HCT116 (cell line): ENCODE results near the gene NKX1-1. TPM values are rescaled to one million over a fixed set of nuclear protein-coding genes. Genes with fewer than 3 reads are reported as not detected.

Source experiments
- ATAC-seq: fragments of 200-7000 bp; cut with Tn5 transposase; 2 replicates; pipeline ENCODE4 v1.9.1; 2020; ENCODE audit warnings: mild to moderate bottlenecking, moderate library complexity
- BruUV-seq: library from RNA; stranded (reverse); fragments of 400-500 nt; replicated peaks from 2 replicates; lab custom pipeline; 2021; lab: Mats Ljungman, UMichigan
- CTCF ChIA-PET: fragments of 300-600 bp; sonication (Branson Sonifier 250); formaldehyde crosslinking; loops from one replicate; lab custom pipeline; 2021; ENCODE audit warnings: antibody characterized with exemption; lab: Charles Lee
- POLR2A ChIA-PET: fragments of 300-600, 350-600 bp; sonication (Branson Sonifier 250); formaldehyde crosslinking; loops from one replicate; lab custom pipeline; 2021; ENCODE audit warnings: antibody characterized with exemption; lab: Charles Lee
- RAD21 ChIA-PET, 2 experiments: fragments of 300-600 bp; sonication (Branson Sonifier 250); formaldehyde crosslinking; loops; one replicate each; lab custom pipeline; 2023; ENCODE audit warnings: low total read pairs in 2 of 2; ENCODE audit not compliant: uncharacterized antibody in 2 of 2, unreplicated experiment in 2 of 2, low non-redundant PET in 1 of 2; lab: Charles Lee
- DNase-seq: peaks from one replicate; pipeline ENCODE4 v3.0.0-alpha.2; 2010; ENCODE audit warnings: low read depth, low spot score
- H2AFZ ChIP-seq: fragments of 200-600 bp; shearing (Covaris generic), sonication (generic); 2 replicates; pipeline ENCODE4 v1.6.1; 2017; ENCODE audit warnings: low read depth, mixed run types, mixed read lengths, antibody characterized with exemption, low read length; ENCODE audit not compliant: poor library complexity, severe bottlenecking
- H3K27ac ChIP-seq: 2 replicates; pipeline ENCODE4 v1.5.1; 2012; ENCODE audit warnings: low read depth, low read length
- H3K27me3 ChIP-seq: fragments of 200-600 bp; sonication (generic); 2 replicates; pipeline ENCODE4 v1.6.1; 2016; ENCODE audit warnings: mixed run types, low read length, mixed read lengths; ENCODE audit not compliant: insufficient read depth
- H3K36me3 ChIP-seq, 2 experiments: fragments of 200-500 bp in 1 of 2; fragments of 200-600 bp in 1 of 2; sonication (Bioruptor generic) in 1 of 2; sonication (generic) in 1 of 2; 2 replicates each; pipeline versions ENCODE4 v1.5.1 to v1.6.1; 2014 to 2016; ENCODE audit warnings: low read length in 2 of 2, inconsistent platforms in 1 of 2, mixed read lengths in 1 of 2, mixed run types in 1 of 2; ENCODE audit not compliant: insufficient read depth in 2 of 2, control insufficient read depth in 1 of 2
- H3K4me1 ChIP-seq, 2 experiments: fragments of 200-600 bp in 1 of 2; sonication (generic) in 1 of 2; 2 replicates each; pipeline versions ENCODE4 v1.5.1 to v1.6.1; 2012 to 2017; ENCODE audit warnings: low read length in 2 of 2, inconsistent platforms in 1 of 2, mild to moderate bottlenecking in 1 of 2, mixed read lengths in 1 of 2, mixed run types in 1 of 2, moderate library complexity in 1 of 2; ENCODE audit not compliant: insufficient read depth in 2 of 2, control insufficient read depth in 1 of 2
- H3K4me2 ChIP-seq: fragments of 200-600 bp; sonication (generic); 2 replicates; pipeline ENCODE4 v1.6.1; 2017; ENCODE audit warnings: mixed run types, low read length, mixed read lengths
- H3K4me3 ChIP-seq, 2 experiments: fragments of 200-600 bp in 1 of 2; sonication (generic) in 1 of 2; replicated peaks in 1 of 2; 2 replicates each; pipeline ENCODE4 v1.5.1; 2011 to 2016; ENCODE audit warnings: low read length in 2 of 2, control low read depth in 1 of 2, low read depth in 1 of 2, mild to moderate bottlenecking in 1 of 2, mixed read lengths in 1 of 2, mixed run types in 1 of 2
- H3K79me2 ChIP-seq: fragments of 200-600 bp; sonication (generic); 2 replicates; pipeline ENCODE4 v1.6.1; 2017; ENCODE audit warnings: mild to moderate bottlenecking, mixed run types, low read length, moderate library complexity, mixed read lengths; ENCODE audit not compliant: insufficient read depth
- H3K9ac ChIP-seq: fragments of 200-600 bp; sonication (generic); 2 replicates; pipeline ENCODE4 v1.6.1; 2016; ENCODE audit warnings: low read length, mixed read lengths
- H3K9me2 ChIP-seq: fragments of 200-600 bp; sonication (generic), shearing (Covaris generic); 2 replicates; pipeline ENCODE4 v1.6.1; 2017; ENCODE audit warnings: mixed run types, mild to moderate bottlenecking, moderate library complexity; ENCODE audit not compliant: insufficient read depth
- H3K9me3 ChIP-seq, 2 experiments: fragments of 200-500 bp in 1 of 2; fragments of 200-600 bp in 1 of 2; sonication (Bioruptor generic) in 1 of 2; sonication (generic) in 1 of 2; 2 replicates each; pipeline ENCODE4 v1.6.1; 2014 to 2017; ENCODE audit warnings: low read length in 2 of 2, mixed read lengths in 2 of 2, inconsistent platforms in 1 of 2, low read depth in 1 of 2, mild to moderate bottlenecking in 1 of 2, mixed run types in 1 of 2, moderate library complexity in 1 of 2; ENCODE audit not compliant: control insufficient read depth in 1 of 2, insufficient read depth in 1 of 2
- H4K20me1 ChIP-seq: fragments of 200-600 bp; sonication (generic), shearing (Covaris generic); 2 replicates; pipeline ENCODE4 v1.6.1; 2017; ENCODE audit warnings: mixed run types, mild to moderate bottlenecking, moderate library complexity; ENCODE audit not compliant: insufficient read depth
- CBX3 ChIP-seq: IDR thresholded peaks from 2 replicates; pipeline ENCODE4 v1.6.1; 2012; ENCODE audit warnings: low read depth
- ELF1 ChIP-seq: IDR thresholded peaks from 2 replicates; pipeline ENCODE4 v1.6.1; 2012; ENCODE audit warnings: low read depth, borderline replicate concordance
- FOSL1 ChIP-seq: IDR thresholded peaks from 2 replicates; pipeline ENCODE4 v1.6.1; 2012; ENCODE audit warnings: low read depth
- TCF7L2 ChIP-seq: IDR thresholded peaks from 2 replicates; pipeline ENCODE4 v1.7.0; 2011; ENCODE audit warnings: borderline replicate concordance, inconsistent platforms; ENCODE audit not compliant: insufficient read depth, insufficient read length; ENCODE audit errors: extremely low read depth
- ZNF274 ChIP-seq: fragments of 200-500 bp; sonication (Bioruptor generic); IDR thresholded peaks from 2 replicates; pipeline ENCODE4 v1.6.1; 2014; ENCODE audit warnings: mild to moderate bottlenecking, low read depth, low read length, inconsistent platforms
- intact Hi-C: fragments of 100-400 bp; cut with micrococcal nuclease; formaldehyde crosslinking; loops from 2 replicates; pipeline ENCODE4 v1.10.0; 2022
- total RNA-seq: library from RNA; stranded (reverse); gene quantifications from one replicate; pipeline ENCODE4 v1.2.1, GENCODE V29; 2021; ENCODE audit not compliant: unreplicated experiment
- TF ChIP-seq, protein P1 (sequence below): IDR thresholded peaks from 2 replicates; pipeline ENCODE4 v1.6.1; 2012
- TF ChIP-seq, protein P2 (sequence below): IDR thresholded peaks from 2 replicates; pipeline ENCODE4 v1.6.1; 2012
- TF ChIP-seq, protein P3 (sequence below), 3 experiments: fragments of 200-600 bp in 1 of 3; sonication (generic) in 1 of 3; IDR thresholded peaks in 2 of 3; conservative IDR thresholded peaks in 1 of 3; 2 replicates each; pipeline ENCODE4 v1.5.1; 2012 to 2017; ENCODE audit warnings: low read depth in 2 of 3, low read length in 2 of 3, antibody characterized with exemption in 1 of 3, borderline replicate concordance in 1 of 3, control low read depth in 1 of 3, mild to moderate bottlenecking in 1 of 3, mixed read lengths in 1 of 3, mixed run types in 1 of 3, moderate library complexity in 1 of 3; ENCODE audit not compliant: insufficient read depth in 1 of 3

Gene NKX1-1
- total RNA-seq, 1 experiment from 2014 or later: not detected

DNA sequence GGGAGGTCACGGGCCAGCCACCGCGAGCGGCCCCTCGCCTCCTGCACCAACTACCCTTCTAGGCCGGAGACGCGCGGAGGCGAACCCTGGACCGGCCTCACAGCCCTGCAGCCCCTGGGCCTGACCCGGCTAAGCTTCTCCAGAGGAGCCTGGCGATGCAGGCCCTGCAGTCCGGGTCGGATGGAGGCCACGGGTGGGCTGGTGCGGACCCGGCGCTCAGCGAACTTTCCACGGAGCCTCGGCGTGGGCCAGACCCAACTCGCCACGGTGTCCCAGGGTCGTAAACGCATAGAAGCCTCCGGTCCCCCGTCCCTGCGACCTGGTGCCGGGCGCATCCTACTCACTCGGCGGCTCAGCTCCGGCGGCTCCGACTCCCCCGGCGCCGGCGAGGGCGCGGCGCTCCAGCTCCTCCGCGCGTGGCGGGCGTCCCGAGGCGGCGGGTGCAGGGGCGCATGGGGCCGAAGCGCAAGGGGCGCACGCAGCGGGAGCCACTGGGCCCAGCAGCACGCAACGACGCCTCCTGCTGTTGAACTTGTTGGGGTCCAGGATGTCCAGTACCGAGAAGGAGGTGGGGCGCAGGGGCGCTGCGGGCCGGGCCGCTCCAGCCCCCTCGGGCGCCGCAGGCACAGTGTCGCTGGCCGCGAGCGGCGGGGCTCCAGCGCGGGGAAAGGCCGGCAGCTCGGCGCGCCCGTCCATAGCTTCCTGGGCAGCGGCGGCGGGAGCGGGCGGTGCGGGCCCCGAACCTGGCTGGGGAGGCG, 427 bp downstream of the NKX1-1 start:
- Histone ChIP-seq H3K9ac (no peak overlapping the region), H3K27me3 (no peaks in the 10 kb centered on the region), H3K9me2 (no peaks in the 10 kb centered on the region), H3K4me3 (no peak overlapping the region), H3K4me2 (no peak overlapping the region), H2AFZ (no peak overlapping the region), H3K9me3 (no peaks in the 10 kb centered on the region; a peak in 1 of 4 replicates), H3K79me2 (no peaks in the 10 kb centered on the region), H3K27ac (no peak overlapping the region), H4K20me1 (no peaks in the 10 kb centered on the region), H3K4me1 (no peaks in the 10 kb centered on the region), H3K36me3 (no peaks in the 10 kb centered on the region)
- ChIA-PET RAD21 (no interaction called here), CTCF (no interaction called here), POLR2A (no interaction called here)
- ATAC-seq (no peak), DNase-seq (no peak)
- TF ChIP-seq ZNF274 (no peak), CBX3 (no peak), FOSL1 (no peak), ELF1 (no peak), TCF7L2 (no peak)
- TF ChIP-seq, protein P1, sequence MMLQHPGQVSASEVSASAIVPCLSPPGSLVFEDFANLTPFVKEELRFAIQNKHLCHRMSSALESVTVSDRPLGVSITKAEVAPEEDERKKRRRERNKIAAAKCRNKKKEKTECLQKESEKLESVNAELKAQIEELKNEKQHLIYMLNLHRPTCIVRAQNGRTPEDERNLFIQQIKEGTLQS: no peak
- TF ChIP-seq, protein P2, sequence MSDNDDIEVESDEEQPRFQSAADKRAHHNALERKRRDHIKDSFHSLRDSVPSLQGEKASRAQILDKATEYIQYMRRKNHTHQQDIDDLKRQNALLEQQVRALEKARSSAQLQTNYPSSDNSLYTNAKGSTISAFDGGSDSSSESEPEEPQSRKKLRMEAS: no peak
- TF ChIP-seq, protein P3, sequence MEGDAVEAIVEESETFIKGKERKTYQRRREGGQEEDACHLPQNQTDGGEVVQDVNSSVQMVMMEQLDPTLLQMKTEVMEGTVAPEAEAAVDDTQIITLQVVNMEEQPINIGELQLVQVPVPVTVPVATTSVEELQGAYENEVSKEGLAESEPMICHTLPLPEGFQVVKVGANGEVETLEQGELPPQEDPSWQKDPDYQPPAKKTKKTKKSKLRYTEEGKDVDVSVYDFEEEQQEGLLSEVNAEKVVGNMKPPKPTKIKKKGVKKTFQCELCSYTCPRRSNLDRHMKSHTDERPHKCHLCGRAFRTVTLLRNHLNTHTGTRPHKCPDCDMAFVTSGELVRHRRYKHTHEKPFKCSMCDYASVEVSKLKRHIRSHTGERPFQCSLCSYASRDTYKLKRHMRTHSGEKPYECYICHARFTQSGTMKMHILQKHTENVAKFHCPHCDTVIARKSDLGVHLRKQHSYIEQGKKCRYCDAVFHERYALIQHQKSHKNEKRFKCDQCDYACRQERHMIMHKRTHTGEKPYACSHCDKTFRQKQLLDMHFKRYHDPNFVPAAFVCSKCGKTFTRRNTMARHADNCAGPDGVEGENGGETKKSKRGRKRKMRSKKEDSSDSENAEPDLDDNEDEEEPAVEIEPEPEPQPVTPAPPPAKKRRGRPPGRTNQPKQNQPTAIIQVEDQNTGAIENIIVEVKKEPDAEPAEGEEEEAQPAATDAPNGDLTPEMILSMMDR (IDR thresholded peaks at IDR 0.05 in 2 of 3, conservative IDR thresholded peaks at IDR 0.05 in 1 of 3; ENCODE audit: borderline replicate concordance in 1 of 3, insufficient read depth in 1 of 3, low read depth in 2 of 3, low read length in 2 of 3): no peak
- intact Hi-C loops: no loop called here
- BruUV-seq: no TSS peak
